Osteoblast (primary cell): Measurements from ENCODE around the gene GPN2. TPM values are rescaled to one million over a fixed set of nuclear protein-coding genes. Genes with fewer than 3 reads are reported as not detected.
A peak's percentile ranks its signal among the peaks of the same experiment; 100 is the strongest.
"Not testable (repeated sequence)": the region's sequence is repeated elsewhere in the genome, so short reads cannot be mapped to it uniquely, and the experiment has no call there.

ENCODE experiments used
- DNase-seq: peaks from one replicate; pipeline ENCODE4 v3.0.0; 2011; ENCODE audit warnings: low spot score, mixed read lengths; ENCODE audit not compliant: insufficient read length; ENCODE audit errors: missing footprints
- H2AFZ ChIP-seq: 2 replicates; pipeline ENCODE4 v1.6.0; 2011; ENCODE audit warnings: mild to moderate bottlenecking, low read length
- H3K27ac ChIP-seq: 2 replicates; pipeline ENCODE4 v1.5.1; 2011; ENCODE audit warnings: mild to moderate bottlenecking, low read depth, low read length, moderate library complexity
- H3K27me3 ChIP-seq: 2 replicates; pipeline ENCODE4 v1.6.0; 2012; ENCODE audit warnings: mild to moderate bottlenecking, control low read depth, inconsistent platforms, low read length, moderate library complexity; ENCODE audit not compliant: insufficient read depth
- H3K36me3 ChIP-seq: 2 replicates; pipeline ENCODE4 v1.5.1; 2011; ENCODE audit warnings: mild to moderate bottlenecking, low read length, control low read depth, moderate library complexity; ENCODE audit not compliant: insufficient read depth
- H3K4me1 ChIP-seq: 2 replicates; pipeline ENCODE4 v1.5.1; 2011; ENCODE audit warnings: mild to moderate bottlenecking, low read length, control low read depth, moderate library complexity; ENCODE audit not compliant: insufficient read depth
- H3K4me2 ChIP-seq: 2 replicates; pipeline ENCODE4 v1.6.0; 2011; ENCODE audit warnings: mild to moderate bottlenecking, low read length; ENCODE audit not compliant: insufficient read depth
- H3K4me3 ChIP-seq: fragments of 200-600 bp; sonication (generic); 3 replicates; pipeline ENCODE4 v1.5.1; 2012; ENCODE audit warnings: mild to moderate bottlenecking, low read length, inconsistent platforms; ENCODE audit not compliant: insufficient read depth
- H3K79me2 ChIP-seq: 2 replicates; pipeline ENCODE4 v1.6.0; 2012; ENCODE audit warnings: mild to moderate bottlenecking, low read length, control low read depth, inconsistent platforms; ENCODE audit not compliant: insufficient read depth
- H3K9me3 ChIP-seq: 2 replicates; pipeline ENCODE4 v1.5.1; 2011; ENCODE audit warnings: low read depth, low read length, control low read depth
- H4K20me1 ChIP-seq: 2 replicates; pipeline ENCODE4 v1.6.0; 2012; ENCODE audit warnings: mild to moderate bottlenecking, low read length, control low read depth; ENCODE audit not compliant: insufficient read depth
- total RNA-seq: library from RNA; depleted of rRNA; stranded (reverse); fragments of >200 nt; gene quantifications from 2 replicates; pipeline ENCODE4 v1.2.3, GENCODE V29; 2012
- TF ChIP-seq, protein P1 (sequence below): IDR thresholded peaks from 2 replicates; pipeline ENCODE4 v1.5.1; 2011; ENCODE audit warnings: mild to moderate bottlenecking, low read depth, low read length, moderate library complexity; ENCODE audit errors: extremely low read depth

The GPN2 gene
- total RNA-seq, 1 donor: 8.0 TPM

DNA sequence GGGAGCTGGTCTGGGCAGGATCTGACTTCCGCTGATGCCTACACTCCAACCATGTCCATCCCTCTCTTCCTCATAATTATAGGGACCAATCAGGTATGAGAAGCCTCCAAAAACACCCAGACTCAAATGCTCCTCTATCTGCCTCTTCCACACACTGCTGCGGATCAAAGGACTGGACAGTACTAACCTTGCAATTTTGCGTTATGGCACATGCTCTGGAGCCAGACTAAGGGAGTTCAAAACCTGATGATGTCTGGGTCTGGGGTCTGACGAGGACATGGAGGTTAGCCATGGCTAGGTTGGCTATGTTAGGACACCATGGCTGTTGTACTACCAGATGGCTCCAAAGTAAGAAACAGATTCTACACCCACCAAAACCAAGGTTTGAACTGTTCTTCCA is 10.3 kb downstream of the GPN2 start:
- Histone ChIP-seq H3K4me1 (no peaks in the 10 kb centered on the region), H3K27me3 (no peaks in the 10 kb centered on the region), H3K79me2 (peaks cover 15% of the 10 kb centered on the region), H2AFZ (no peak overlapping the region), H3K9me3 (no peaks in the 10 kb centered on the region), H3K27ac (no peak overlapping the region), H3K4me3 (no peak overlapping the region), H4K20me1 (no peaks in the 10 kb centered on the region), H3K36me3 (peaks cover 80% of the 10 kb centered on the region), H3K4me2 (no peak overlapping the region)
- DNase-seq: no peak
- TF ChIP-seq, protein P1, sequence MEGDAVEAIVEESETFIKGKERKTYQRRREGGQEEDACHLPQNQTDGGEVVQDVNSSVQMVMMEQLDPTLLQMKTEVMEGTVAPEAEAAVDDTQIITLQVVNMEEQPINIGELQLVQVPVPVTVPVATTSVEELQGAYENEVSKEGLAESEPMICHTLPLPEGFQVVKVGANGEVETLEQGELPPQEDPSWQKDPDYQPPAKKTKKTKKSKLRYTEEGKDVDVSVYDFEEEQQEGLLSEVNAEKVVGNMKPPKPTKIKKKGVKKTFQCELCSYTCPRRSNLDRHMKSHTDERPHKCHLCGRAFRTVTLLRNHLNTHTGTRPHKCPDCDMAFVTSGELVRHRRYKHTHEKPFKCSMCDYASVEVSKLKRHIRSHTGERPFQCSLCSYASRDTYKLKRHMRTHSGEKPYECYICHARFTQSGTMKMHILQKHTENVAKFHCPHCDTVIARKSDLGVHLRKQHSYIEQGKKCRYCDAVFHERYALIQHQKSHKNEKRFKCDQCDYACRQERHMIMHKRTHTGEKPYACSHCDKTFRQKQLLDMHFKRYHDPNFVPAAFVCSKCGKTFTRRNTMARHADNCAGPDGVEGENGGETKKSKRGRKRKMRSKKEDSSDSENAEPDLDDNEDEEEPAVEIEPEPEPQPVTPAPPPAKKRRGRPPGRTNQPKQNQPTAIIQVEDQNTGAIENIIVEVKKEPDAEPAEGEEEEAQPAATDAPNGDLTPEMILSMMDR: no peak

DNA sequence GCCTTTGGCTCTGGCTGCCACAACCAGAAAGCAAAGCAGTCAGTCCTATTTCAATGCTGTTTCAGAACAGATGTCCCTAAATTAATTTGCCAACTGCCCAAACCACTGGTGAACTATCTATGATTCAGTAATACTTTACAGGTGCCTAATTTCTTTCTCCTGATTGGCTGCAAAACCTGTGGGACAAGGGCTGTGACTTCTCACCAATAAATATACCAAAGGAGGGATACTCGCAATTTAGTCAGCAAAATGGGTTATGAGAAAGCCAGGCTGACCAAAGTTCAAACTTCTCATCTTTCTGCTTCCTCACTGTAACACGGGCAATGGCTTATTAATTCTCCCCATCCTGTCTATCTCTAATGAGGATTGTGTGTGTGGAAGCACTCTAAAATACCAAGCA is 12.8 kb downstream of the GPN2 start:
- TF ChIP-seq, protein P1: no peak
- H3K4me1 ChIP-seq: no peaks in the 10 kb centered on the region
- DNase-seq: no peak

DNA sequence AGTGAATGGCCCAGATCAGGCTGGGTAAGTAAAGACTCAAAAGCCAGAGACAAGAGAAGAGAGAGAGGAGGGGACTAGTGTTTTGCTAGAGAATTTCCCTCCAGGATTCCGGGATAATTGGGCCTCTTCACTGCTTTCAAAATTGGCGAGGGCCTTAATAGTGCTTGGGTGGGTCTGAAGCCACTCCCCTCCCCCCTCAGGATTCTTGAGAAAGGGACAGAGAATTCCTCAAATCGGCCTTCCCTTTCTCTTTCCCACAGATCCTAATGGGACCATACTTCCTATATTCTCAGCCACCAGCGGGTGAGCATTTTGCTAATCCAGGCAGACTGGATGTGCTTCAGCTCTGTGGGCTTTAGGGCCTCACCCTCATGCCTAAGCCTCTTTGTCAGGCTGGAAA is 15.2 kb downstream of the GPN2 start:
- Histone ChIP-seq H4K20me1 (no peaks in the 10 kb centered on the region), H3K4me3 (no peak overlapping the region), H2AFZ (no peak overlapping the region), H3K79me2 (peaks cover 2% of the 10 kb centered on the region), H3K27me3 (no peaks in the 10 kb centered on the region), H3K27ac (no peak overlapping the region), H3K4me1 (no peaks in the 10 kb centered on the region), H3K4me2 (no peak overlapping the region), H3K36me3 (peaks cover 37% of the 10 kb centered on the region), H3K9me3 (no peaks in the 10 kb centered on the region)
- TF ChIP-seq, protein P1: no peak
- no peak for DNase-seq

More for the DNA sequence above, 12.8 kb downstream of the GPN2 start:
- no peak overlapping the region for H3K4me2 ChIP-seq
- peaks cover 2% of the 10 kb centered on the region for H3K79me2 ChIP-seq
- no peak overlapping the region for H3K4me3 ChIP-seq
- H3K27ac ChIP-seq: no peak overlapping the region
- no peaks in the 10 kb centered on the region for H3K9me3 ChIP-seq
- H4K20me1 ChIP-seq: no peaks in the 10 kb centered on the region
- no peak overlapping the region for H2AFZ ChIP-seq
- no peaks in the 10 kb centered on the region for H3K27me3 ChIP-seq
- peaks cover 57% of the 10 kb centered on the region for H3K36me3 ChIP-seq

DNA sequence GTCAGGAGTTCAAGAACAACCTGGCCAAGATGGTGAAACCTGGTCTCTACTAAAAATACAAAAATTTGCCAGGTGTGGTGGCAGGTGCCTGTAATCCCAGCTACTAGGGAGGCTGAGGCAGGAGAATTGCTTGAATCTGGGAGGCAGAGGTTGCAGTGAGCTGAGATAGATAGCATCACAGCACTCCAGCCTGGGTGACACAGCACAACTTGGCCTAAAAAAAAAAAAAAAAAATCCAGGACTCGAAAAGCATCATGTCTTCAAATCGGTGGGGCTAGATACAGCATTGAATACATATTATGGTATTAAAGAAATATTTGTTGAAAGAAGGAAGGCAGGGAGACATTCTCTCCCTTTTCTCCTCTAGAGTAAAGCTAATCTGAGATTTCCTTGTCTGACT is 17.0 kb downstream of the GPN2 start:
- H2AFZ ChIP-seq, H3K4me2 ChIP-seq, H3K27me3 ChIP-seq, H3K4me1 ChIP-seq, H3K27ac ChIP-seq, H3K4me3 ChIP-seq, H3K9me3 ChIP-seq, H4K20me1 ChIP-seq, H3K79me2 ChIP-seq: not testable (repeated sequence)
- DNase-seq: peak; percentile 49
- H3K36me3 ChIP-seq: peaks cover 23% of the 10 kb centered on the region
